Gastroesophageal sphincter (tissue), 4 donors: ENCODE measurements around the gene IZUMO2. TPM values are rescaled to one million over a fixed set of nuclear protein-coding genes. Genes with fewer than 3 reads are reported as not detected.

ENCODE experiments used
- ATAC-seq: fragments of 150-250 bp; one replicate; pipeline ENCODE4 v1.9.1; 2016; ENCODE audit warnings: mild to moderate bottlenecking, moderate library complexity
- H3K27ac ChIP-seq, 4 donors: fragments of 200-600 bp; sonication (generic) in 3 of 4; 1 replicate in 3 of 4; 2 replicates in 1 of 4; pipeline ENCODE4 v1.5.1; 2016 to 2019
- H3K27me3 ChIP-seq: fragments of 200-600 bp; sonication (generic); one replicate; pipeline ENCODE4 v1.5.1; 2019
- H3K36me3 ChIP-seq, 2 donors: fragments of 200-600 bp; sonication (generic); one replicate each; pipeline ENCODE4 v1.5.1; 2019; ENCODE audit warnings: control low read depth in 1 of 2
- H3K4me1 ChIP-seq, 3 donors: fragments of 200-600 bp; sonication (generic); 1 replicate in 2 of 3; 2 replicates in 1 of 3; pipeline ENCODE4 v1.5.1; 2016 to 2019; ENCODE audit warnings: control low read depth in 2 of 3
- H3K4me3 ChIP-seq, 2 donors: fragments of 200-600 bp; sonication (generic); one replicate each; pipeline ENCODE4 v1.5.1; 2019; ENCODE audit warnings: mild to moderate bottlenecking in 1 of 2, moderate library complexity in 1 of 2
- H3K9me3 ChIP-seq, 3 donors: fragments of 200-600 bp; sonication (generic); one replicate each; pipeline ENCODE4 v1.5.1; 2017 to 2019; ENCODE audit warnings: control low read depth in 2 of 3
- EP300 ChIP-seq: sonication (generic); formaldehyde crosslinking; IDR thresholded peaks from one replicate; pipeline ENCODE4 v1.6.1; 2017; ENCODE audit warnings: antibody characterized with exemption, mild to moderate bottlenecking
- POLR2A ChIP-seq, 2 donors: fragments of 450-650 bp; IDR thresholded peaks; one replicate each; pipeline ENCODE4 v1.6.1; 2017; ENCODE audit warnings: antibody characterized with exemption in 2 of 2, mild to moderate bottlenecking in 2 of 2, moderate library complexity in 1 of 2
- POLR2AphosphoS5 ChIP-seq: sonication (generic); formaldehyde crosslinking; IDR thresholded peaks from one replicate; pipeline ENCODE4 v1.6.1; 2017; ENCODE audit warnings: antibody characterized with exemption
- WGBS, 2 donors: methylation state at CpG; one replicate each; pipeline ENCODE4 v1.1.5; 2018; ENCODE audit warnings: low coverage in 1 of 2; 5-methylcytosine and 5-hydroxymethylcytosine counted together
- total RNA-seq, 4 donors: library from RNA; depleted of rRNA; stranded (reverse); fragments of >200 nt; gene quantifications; one replicate each; pipeline ENCODE4 v1.1.0, GENCODE V29; 2016
- TF ChIP-seq, protein P1 (sequence below), 4 experiments: fragments of 200-600 bp in 2 of 4; fragments of 450-650 bp in 2 of 4; sonication (generic) in 1 of 4; IDR thresholded peaks; one replicate each; pipeline ENCODE4 v1.5.1; 2017 to 2019; ENCODE audit warnings: antibody characterized with exemption in 4 of 4, mild to moderate bottlenecking in 2 of 4, moderate library complexity in 2 of 4

The IZUMO2 gene
- total RNA-seq: not detected

DNA sequence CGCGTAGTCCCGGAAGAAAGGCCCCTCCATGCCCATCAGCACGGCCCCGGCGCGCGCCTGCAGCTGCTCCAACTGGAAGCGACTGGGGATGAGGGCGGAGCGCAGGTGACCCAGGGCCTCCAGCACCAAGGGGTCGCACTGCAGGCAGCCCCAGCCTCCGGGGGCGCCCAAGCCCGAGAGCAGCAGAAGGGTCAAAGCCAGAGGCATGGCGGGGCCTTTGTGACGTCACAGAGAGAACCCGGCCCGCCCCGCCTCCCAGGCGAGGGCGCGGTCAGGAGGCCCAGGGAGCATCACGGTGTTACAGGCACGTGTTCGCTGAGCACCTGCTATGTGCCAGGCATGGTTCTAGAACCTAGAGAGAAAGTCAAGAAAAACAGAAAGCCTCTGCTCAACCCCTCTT lies at the start of gene IZUMO2:
TSS of gene IZUMO2 (minus strand) at position 294 of the 400 bp plus-strand sequence. CDS start at position 207, 87 bp downstream.
- Histone ChIP-seq H3K27ac (no peak within 1 kb of the TSS), H3K36me3 (no peaks in the 10 kb centered on the region), H3K9me3 (peaks cover 0 to 18% (median 0%) of the 10 kb centered on the region in 3 donors), H3K27me3 (peaks cover 81% of the 10 kb centered on the region), H3K4me1 (no peaks in the 10 kb centered on the region), H3K4me3 (no peak within 1 kb of the TSS)
- 7% methylated on average over 4 of the region's 26 CpGs; no CpG with 5 or more reads in 1 of the 2 donors for WGBS, 2 donors
- TF ChIP-seq, protein P1, sequence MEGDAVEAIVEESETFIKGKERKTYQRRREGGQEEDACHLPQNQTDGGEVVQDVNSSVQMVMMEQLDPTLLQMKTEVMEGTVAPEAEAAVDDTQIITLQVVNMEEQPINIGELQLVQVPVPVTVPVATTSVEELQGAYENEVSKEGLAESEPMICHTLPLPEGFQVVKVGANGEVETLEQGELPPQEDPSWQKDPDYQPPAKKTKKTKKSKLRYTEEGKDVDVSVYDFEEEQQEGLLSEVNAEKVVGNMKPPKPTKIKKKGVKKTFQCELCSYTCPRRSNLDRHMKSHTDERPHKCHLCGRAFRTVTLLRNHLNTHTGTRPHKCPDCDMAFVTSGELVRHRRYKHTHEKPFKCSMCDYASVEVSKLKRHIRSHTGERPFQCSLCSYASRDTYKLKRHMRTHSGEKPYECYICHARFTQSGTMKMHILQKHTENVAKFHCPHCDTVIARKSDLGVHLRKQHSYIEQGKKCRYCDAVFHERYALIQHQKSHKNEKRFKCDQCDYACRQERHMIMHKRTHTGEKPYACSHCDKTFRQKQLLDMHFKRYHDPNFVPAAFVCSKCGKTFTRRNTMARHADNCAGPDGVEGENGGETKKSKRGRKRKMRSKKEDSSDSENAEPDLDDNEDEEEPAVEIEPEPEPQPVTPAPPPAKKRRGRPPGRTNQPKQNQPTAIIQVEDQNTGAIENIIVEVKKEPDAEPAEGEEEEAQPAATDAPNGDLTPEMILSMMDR (IDR thresholded peaks at IDR 0.05): no peak
- no peak for TF ChIP-seq POLR2A (IDR thresholded peaks at IDR 0.05)
- no peak for TF ChIP-seq EP300
- TF ChIP-seq POLR2AphosphoS5: no peak
- ATAC-seq: no peak

GRCh38 chr19:50210425-50210824 lies 47.3 kb upstream of the IZUMO2 start:
- no peak for ATAC-seq
- Histone ChIP-seq H3K4me3 (no peak overlapping the region), H3K27me3 (peaks cover 34% of the 10 kb centered on the region), H3K27ac (no peak overlapping the region), H3K36me3 (peaks cover 0 to 24% of the 10 kb centered on the region in 2 donors), H3K4me1 (peaks cover 0 to 3% (median under 1%) of the 10 kb centered on the region in 3 donors), H3K9me3 (peaks cover 0 to 7% (median 0%) of the 10 kb centered on the region in 3 donors)
- TF ChIP-seq POLR2AphosphoS5: no peak
- TF ChIP-seq, protein P1 (IDR thresholded peaks at IDR 0.05): no peak
- TF ChIP-seq POLR2A (IDR thresholded peaks at IDR 0.05): no peak
- no CpG with 5 or more reads among the region's 46 CpGs for WGBS, 2 donors

- no peak overlapping the region for H3K27ac ChIP-seq
- TF ChIP-seq EP300 (no peak), POLR2AphosphoS5 (no peak), POLR2A (IDR thresholded peaks at IDR 0.05) (no peak)
- TF ChIP-seq, protein P1 (IDR thresholded peaks at IDR 0.05): no peak
- peaks cover 0 to 24% of the 10 kb centered on the region in 2 donors for H3K36me3 ChIP-seq
- H3K4me1 ChIP-seq: peaks cover 0 to 16% (median 3%) of the 10 kb centered on the region in 3 donors
- no peak overlapping the region for H3K4me3 ChIP-seq
- H3K27me3 ChIP-seq: peaks cover 39% of the 10 kb centered on the region
- 86 to 88% methylated on average over 1 to 5 of the region's 7 CpGs for WGBS, 2 donors
- no peak for ATAC-seq
- peaks cover 0 to 7% (median 0%) of the 10 kb centered on the region in 3 donors for H3K9me3 ChIP-seq
Observed at GRCh38 chr19:50209131-50209530, 46.0 kb upstream of the IZUMO2 start.

DNA sequence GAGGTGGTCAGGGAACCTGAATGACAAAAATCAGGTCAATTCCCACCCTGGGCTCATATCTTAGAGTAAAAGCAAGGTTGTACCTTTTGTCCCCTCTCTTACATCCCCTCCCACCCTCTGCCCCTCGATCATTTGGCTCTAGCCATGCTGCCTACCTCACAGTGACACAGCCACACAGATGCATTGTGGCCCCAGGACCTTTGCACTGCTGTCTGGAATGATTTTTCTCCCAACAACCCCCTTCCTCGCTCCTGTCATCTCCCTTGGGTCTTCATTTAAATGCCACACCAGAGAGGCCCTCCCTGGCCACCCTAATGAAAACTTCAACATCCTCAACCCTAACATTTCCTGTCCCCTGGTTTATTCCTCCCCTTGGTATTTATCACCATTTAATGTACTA lies 44.6 kb upstream of the IZUMO2 start:
- peaks cover 0 to 17% of the 10 kb centered on the region in 2 donors for H3K36me3 ChIP-seq
- no peak overlapping the region for H3K27ac ChIP-seq
- H3K27me3 ChIP-seq: peaks cover 53% of the 10 kb centered on the region
- peaks cover 0 to 30% (median 3%) of the 10 kb centered on the region in 3 donors for H3K4me1 ChIP-seq
- WGBS, 2 donors: no CpG with 5 or more reads among the region's 2 CpGs
- no peak for ATAC-seq
- TF ChIP-seq, protein P1 (IDR thresholded peaks at IDR 0.05): no peak
- TF ChIP-seq POLR2A (IDR thresholded peaks at IDR 0.05): no peak
- no peak for TF ChIP-seq POLR2AphosphoS5
- TF ChIP-seq EP300: no peak
- H3K9me3 ChIP-seq: peaks cover 0 to 7% (median 0%) of the 10 kb centered on the region in 3 donors
- H3K4me3 ChIP-seq: no peak overlapping the region

DNA sequence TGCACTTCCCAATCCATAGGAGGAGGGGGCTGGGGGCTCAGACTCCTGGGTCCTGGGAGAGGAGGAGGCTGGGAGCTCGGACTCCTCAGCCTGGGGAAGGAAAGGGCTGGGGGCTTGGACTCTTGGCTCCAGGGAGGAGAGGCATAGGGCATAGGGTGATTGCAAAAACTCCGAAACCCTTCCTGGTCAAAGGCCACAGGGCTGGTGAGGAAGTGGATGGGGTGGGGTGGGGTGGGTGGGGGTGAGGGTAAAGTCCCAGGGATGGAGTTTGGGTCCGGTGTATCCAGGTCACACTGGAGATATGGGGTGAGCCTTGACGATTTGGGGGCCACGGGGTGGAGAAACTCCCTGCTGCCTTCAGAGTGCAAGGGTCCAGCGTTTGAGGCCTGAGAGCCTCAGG lies 43.1 kb upstream of the IZUMO2 start:
- 56% methylated on average over 5 of the region's 6 CpGs; no CpG with 5 or more reads in 1 of the 2 donors for WGBS, 2 donors
- TF ChIP-seq POLR2AphosphoS5 (no peak), POLR2A (IDR thresholded peaks at IDR 0.05) (no peak), EP300 (no peak)
- TF ChIP-seq, protein P1 (IDR thresholded peaks at IDR 0.05): no peak
- no peak overlapping the region for H3K27ac ChIP-seq

More for the DNA sequence above, 43.1 kb upstream of the IZUMO2 start:
- no peak overlapping the region for H3K4me3 ChIP-seq
- H3K36me3 ChIP-seq: peaks cover 0 to 5% of the 10 kb centered on the region in 2 donors
- no peaks in the 10 kb centered on the region for H3K9me3 ChIP-seq
- peaks cover 68% of the 10 kb centered on the region for H3K27me3 ChIP-seq
- no peak for ATAC-seq
- peaks cover 0 to 35% (median 3%) of the 10 kb centered on the region in 3 donors for H3K4me1 ChIP-seq
